COR-L47 (cell line): ENCODE results near the gene MEIOSIN.

ENCODE experiments used
- DNase-seq: peaks from one replicate; lab custom pipeline; 2025; lab: John Stamatoyannopoulos, UW

The MEIOSIN gene

GRCh38 chr19:45779231-45780145, 46.2 kb downstream of the MEIOSIN start:
- peak; percentile 35 for DNase-seq

GRCh38 chr19:45780146-45780447, 46.9 kb downstream of the MEIOSIN start:
- DNase-seq = no peak

- no peak for DNase-seq
Measured at GRCh38 chr19:45780448-45781213, 47.4 kb downstream of the MEIOSIN start.

GRCh38 chr19:45781214-45782161, 48.2 kb downstream of the MEIOSIN start:
- DNase-seq = peak; percentile 83

- DNase-seq = peak; percentile 13
Measured at GRCh38 chr19:45782162-45782691, 49.0 kb downstream of the MEIOSIN start, which contains the start of gene DMPK. Gene DMPK, minus strand, starts transcription at chr19:45782490. Its CDS starts 138 bp downstream, at chr19:45782352.

- no peak for DNase-seq
Measured at GRCh38 chr19:45782820-45783785, 49.9 kb downstream of the MEIOSIN start.

GRCh38 chr19:45784096-45784495, 50.9 kb downstream of the MEIOSIN start:
- DNase-seq = no peak

- DNase-seq = no peak
Measured at GRCh38 chr19:45785097-45785496, 51.9 kb downstream of the MEIOSIN start.

GRCh38 chr19:45785781-45786532, 52.7 kb downstream of the MEIOSIN start:
- no peak for DNase-seq

GRCh38 chr19:45786533-45786894, 53.3 kb downstream of the MEIOSIN start:
- DNase-seq = no peak

GRCh38 chr19:45789035-45789786, 56.0 kb downstream of the MEIOSIN start:
- no peak for DNase-seq

GRCh38 chr19:45790942-45791341, 57.7 kb downstream of the MEIOSIN start:
- no peak for DNase-seq

- DNase-seq = no peak
Measured at GRCh38 chr19:45791744-45792469, 58.7 kb downstream of the MEIOSIN start.

GRCh38 chr19:45792470-45793177, 59.4 kb downstream of the MEIOSIN start, which contains the start of gene DMWD:
Gene DMWD, minus strand, starts transcription at chr19:45792845. Its CDS starts 89 bp downstream, at chr19:45792756.
- DNase-seq = peak; percentile 99

- DNase-seq = no peak
Measured at GRCh38 chr19:45793178-45793564, 59.9 kb downstream of the MEIOSIN start.

- no peak for DNase-seq
Measured at GRCh38 chr19:45793876-45794275, 60.6 kb downstream of the MEIOSIN start.

GRCh38 chr19:45794627-45795026, 61.4 kb downstream of the MEIOSIN start:
- no peak for DNase-seq
